ENCODE data around the gene SAXO2. TPM values are rescaled to one million over a fixed set of nuclear protein-coding genes. Genes with fewer than 3 reads are reported as not detected.
"Not testable (repeated sequence)": the region's sequence is repeated elsewhere in the genome, so short reads cannot be mapped to it uniquely, and the experiment has no call there.

Gene SAXO2
- polyA plus RNA-seq, 1 donor from 2014 or later, result 8.6 TPM

DNA sequence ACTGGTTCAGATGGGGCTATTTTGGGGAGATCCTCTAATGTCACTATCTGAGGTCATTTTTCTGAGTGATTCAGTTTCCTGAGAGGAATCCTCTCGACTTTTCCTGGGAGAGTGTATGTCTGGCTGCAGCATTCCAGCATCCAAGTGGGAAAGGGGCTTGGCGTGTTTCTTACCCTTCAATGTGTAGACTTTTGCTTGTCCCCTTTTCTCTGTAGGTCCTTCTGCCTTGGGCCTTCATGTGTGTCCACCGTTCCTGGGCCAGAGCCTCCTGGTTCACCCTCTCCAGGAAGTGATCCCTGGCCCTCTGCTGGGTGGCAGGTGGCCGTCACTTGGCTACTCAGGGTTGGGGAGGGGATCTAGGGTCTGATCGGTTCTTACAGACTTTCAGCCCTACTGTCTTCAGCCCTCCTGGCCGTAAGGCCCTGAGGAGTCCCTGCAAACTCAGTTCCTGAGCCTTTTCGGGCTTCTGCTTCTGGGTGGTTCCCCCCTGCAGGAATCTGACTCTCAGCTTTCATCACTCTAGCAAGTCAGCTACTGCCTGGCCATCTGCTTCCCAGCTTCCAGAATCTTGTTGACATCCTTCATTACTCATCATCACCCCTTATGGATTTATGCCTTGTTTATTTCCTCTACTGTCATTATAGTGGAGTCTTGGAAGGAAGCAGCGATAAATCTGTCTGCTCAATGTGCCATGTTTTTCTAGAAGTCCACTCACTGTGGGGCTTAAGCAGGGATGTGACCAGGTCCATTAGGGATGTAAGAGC, 50.1 kb downstream of the SAXO2 start:
- TF ChIP-seq RAD21 (conservative IDR thresholded peaks at IDR 0.05) (no peak), MXI1 (conservative IDR thresholded peaks at IDR 0.05; ENCODE audit: poor library complexity, severe bottlenecking) (no peak), REST (IDR thresholded peaks at IDR 0.05; ENCODE audit: borderline replicate concordance) (no peak), TAF1 (IDR thresholded peaks at IDR 0.05; ENCODE audit: low read depth) (no peak), POLR2AphosphoS5 (IDR thresholded peaks at IDR 0.05) (no peak), EZH2 (IDR thresholded peaks at IDR 0.05; ENCODE audit: borderline replicate concordance, insufficient read depth, low read length, poor library complexity, severe bottlenecking) (no peak)
- Histone ChIP-seq H3K27ac (ENCODE audit: low read length) (no peak overlapping the region), H3K4me3 (ENCODE audit: low read length) (no peak overlapping the region), H3K27me3 (ENCODE audit: insufficient read depth, low read depth, low read length) (no peaks in the 10 kb centered on the region), H3F3A (ENCODE audit: insufficient read depth, low read length, poor library complexity, severe bottlenecking) (no peaks in the 10 kb centered on the region), H3K4me2 (ENCODE audit: low read length) (no peak overlapping the region), H3K36me3 (ENCODE audit: insufficient read depth, low read length) (no peaks in the 10 kb centered on the region), H3K9me3 (ENCODE audit: low read length) (no peaks in the 10 kb centered on the region), H3K79me2 (replicated peaks; ENCODE audit: insufficient read depth, low read length) (no peaks in the 10 kb centered on the region), H4K20me1 (ENCODE audit: insufficient read depth) (no peaks in the 10 kb centered on the region), H2AFZ (ENCODE audit: low read depth, low read length) (no peak overlapping the region), H3K9me2 (ENCODE audit: insufficient read depth, low read length) (no peaks in the 10 kb centered on the region), H3K9ac (ENCODE audit: low read length) (no peak overlapping the region)

- H3F3A ChIP-seq (ENCODE audit: insufficient read depth, low read length, poor library complexity, severe bottlenecking), result no peaks in the 10 kb centered on the region
- no peaks in the 10 kb centered on the region for H3K27me3 ChIP-seq (ENCODE audit: insufficient read depth, low read depth, low read length)
- no peaks in the 10 kb centered on the region for H4K20me1 ChIP-seq (ENCODE audit: insufficient read depth)
- H3K9me2 ChIP-seq (ENCODE audit: insufficient read depth, low read length), result no peaks in the 10 kb centered on the region
- H3K4me2 ChIP-seq (ENCODE audit: low read length), result no peak overlapping the region
- H2AFZ ChIP-seq (ENCODE audit: low read depth, low read length), result no peak overlapping the region
- no peak overlapping the region for H3K27ac ChIP-seq (ENCODE audit: low read length)
- no peaks in the 10 kb centered on the region for H3K79me2 ChIP-seq (replicated peaks; ENCODE audit: insufficient read depth, low read length)
- no peaks in the 10 kb centered on the region for H3K36me3 ChIP-seq (ENCODE audit: insufficient read depth, low read length)
- no peak overlapping the region for H3K9ac ChIP-seq (ENCODE audit: low read length)
- no peak overlapping the region for H3K4me3 ChIP-seq (ENCODE audit: low read length)
- no peaks in the 10 kb centered on the region for H3K9me3 ChIP-seq (ENCODE audit: low read length)
- TF ChIP-seq TAF1 (IDR thresholded peaks at IDR 0.05; ENCODE audit: low read depth) (no peak), RAD21 (conservative IDR thresholded peaks at IDR 0.05) (no peak), EP300 (conservative IDR thresholded peaks at IDR 0.05; ENCODE audit: poor library complexity, severe bottlenecking) (no peak), MXI1 (conservative IDR thresholded peaks at IDR 0.05; ENCODE audit: poor library complexity, severe bottlenecking) (no peak), REST (IDR thresholded peaks at IDR 0.05; ENCODE audit: borderline replicate concordance) (no peak), SMC3 (conservative IDR thresholded peaks at IDR 0.05; ENCODE audit: poor library complexity) (no peak), POLR2AphosphoS5 (IDR thresholded peaks at IDR 0.05) (no peak), EZH2 (IDR thresholded peaks at IDR 0.05; ENCODE audit: borderline replicate concordance, insufficient read depth, low read length, poor library complexity, severe bottlenecking) (no peak)
- TF ChIP-seq, protein P1, sequence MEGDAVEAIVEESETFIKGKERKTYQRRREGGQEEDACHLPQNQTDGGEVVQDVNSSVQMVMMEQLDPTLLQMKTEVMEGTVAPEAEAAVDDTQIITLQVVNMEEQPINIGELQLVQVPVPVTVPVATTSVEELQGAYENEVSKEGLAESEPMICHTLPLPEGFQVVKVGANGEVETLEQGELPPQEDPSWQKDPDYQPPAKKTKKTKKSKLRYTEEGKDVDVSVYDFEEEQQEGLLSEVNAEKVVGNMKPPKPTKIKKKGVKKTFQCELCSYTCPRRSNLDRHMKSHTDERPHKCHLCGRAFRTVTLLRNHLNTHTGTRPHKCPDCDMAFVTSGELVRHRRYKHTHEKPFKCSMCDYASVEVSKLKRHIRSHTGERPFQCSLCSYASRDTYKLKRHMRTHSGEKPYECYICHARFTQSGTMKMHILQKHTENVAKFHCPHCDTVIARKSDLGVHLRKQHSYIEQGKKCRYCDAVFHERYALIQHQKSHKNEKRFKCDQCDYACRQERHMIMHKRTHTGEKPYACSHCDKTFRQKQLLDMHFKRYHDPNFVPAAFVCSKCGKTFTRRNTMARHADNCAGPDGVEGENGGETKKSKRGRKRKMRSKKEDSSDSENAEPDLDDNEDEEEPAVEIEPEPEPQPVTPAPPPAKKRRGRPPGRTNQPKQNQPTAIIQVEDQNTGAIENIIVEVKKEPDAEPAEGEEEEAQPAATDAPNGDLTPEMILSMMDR (IDR thresholded peaks at IDR 0.05; ENCODE audit: poor library complexity, severe bottlenecking), result no peak
Measured at GRCh38 chr15:82313446-82313845, 50.8 kb downstream of the SAXO2 start.

DNA sequence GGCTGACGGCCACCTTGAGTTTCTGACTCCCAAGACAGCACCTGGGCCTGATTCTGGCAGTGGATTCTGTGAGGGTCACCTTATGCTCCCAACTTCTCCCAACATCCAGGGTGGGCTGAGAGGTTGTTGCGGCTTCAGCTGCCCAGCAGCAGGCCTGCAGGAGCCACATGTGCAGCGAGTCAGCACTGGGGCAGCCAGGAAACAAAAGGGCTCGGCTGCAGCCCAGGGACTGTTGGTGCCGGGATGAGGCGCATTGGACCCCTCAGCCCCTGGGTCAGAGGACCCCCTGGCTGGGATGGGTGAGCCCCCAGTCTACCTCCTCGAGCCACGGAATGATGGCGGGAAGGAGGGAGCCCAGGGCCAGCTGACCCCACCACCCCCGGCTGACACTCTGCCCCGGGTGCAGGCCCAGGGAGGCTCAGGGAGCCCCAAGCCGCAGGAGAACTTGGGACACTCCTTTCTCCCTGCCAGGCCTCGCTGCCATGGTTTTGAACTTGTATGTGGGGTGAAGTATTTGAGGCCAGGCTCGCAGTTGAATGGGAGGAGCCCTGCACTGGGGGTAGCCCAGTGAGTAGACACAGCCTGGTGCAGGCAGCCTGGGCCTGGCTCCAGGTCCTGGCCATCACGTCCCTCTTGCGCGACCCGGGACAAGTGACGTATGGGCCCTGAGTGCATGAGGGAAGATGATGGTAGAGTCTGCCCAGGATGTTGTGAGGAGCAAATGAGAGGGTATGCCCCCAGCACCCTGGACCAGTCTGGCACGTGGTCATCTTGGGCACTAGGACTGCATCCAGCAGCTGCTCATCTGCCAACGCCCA, 51.5 kb downstream of the SAXO2 start:
- H3K9me3 ChIP-seq (ENCODE audit: low read length); H3K27me3 ChIP-seq (ENCODE audit: insufficient read depth, low read depth, low read length); H2AFZ ChIP-seq (ENCODE audit: low read depth, low read length); H3K9me2 ChIP-seq (ENCODE audit: insufficient read depth, low read length); H4K20me1 ChIP-seq (ENCODE audit: insufficient read depth); H3K27ac ChIP-seq (ENCODE audit: low read length); H3K79me2 ChIP-seq (replicated peaks; ENCODE audit: insufficient read depth, low read length); H3K4me3 ChIP-seq (ENCODE audit: low read length); H3K4me2 ChIP-seq (ENCODE audit: low read length); H3K36me3 ChIP-seq (ENCODE audit: insufficient read depth, low read length); H3F3A ChIP-seq (ENCODE audit: insufficient read depth, low read length, poor library complexity, severe bottlenecking); H3K9ac ChIP-seq (ENCODE audit: low read length): not testable (repeated sequence)

Measured in neural cell (in vitro differentiated cells).